Measurements from ENCODE around the gene MAP3K5. TPM values are rescaled to one million over a fixed set of nuclear protein-coding genes. Genes with fewer than 3 reads are reported as not detected.
A peak's percentile ranks its signal among the peaks of the same experiment; 100 is the strongest.

Gene MAP3K5
- total and polyA plus RNA-seq, 9 of the 15 experiments (the other 6 are each of a cell fraction or from before 2014, with no cell fraction given): 2.2 to 13.0 (median 9.9) TPM

GRCh38 chr6:136754820-136755219, 37.5 kb downstream of the MAP3K5 start (continued):
- TF ChIP-seq ARID4B (CRISPR knock-in tag; IDR thresholded peaks at IDR 0.05) (no peak), MCM7 (IDR thresholded peaks at IDR 0.05) (no peak), TRIM25 (IDR thresholded peaks at IDR 0.05; ENCODE audit: borderline replicate concordance) (no peak), ETV1 (tag; conservative IDR thresholded peaks at IDR 0.05; ENCODE audit: low read depth) (peak; percentile 77), SMARCC2 (IDR thresholded peaks at IDR 0.05; ENCODE audit: low read depth) (0 out of 2 replicates have a peak, but pooled peaks have one; percentile 36), ZNF175 (CRISPR knock-in tag; IDR thresholded peaks at IDR 0.05; ENCODE audit: low read depth) (peak; percentile 37; the same call in 1 of the 2 replicates), BCLAF1 (IDR thresholded peaks at IDR 0.05; ENCODE audit: borderline replicate concordance in 1 of 2, control insufficient read depth in 1 of 2, low read depth in 2 of 2, low read length in 1 of 2) (no peak), NCOA4 (IDR thresholded peaks at IDR 0.05; ENCODE audit: partially characterized antibody) (no peak), MTA2 (IDR thresholded peaks at IDR 0.05; ENCODE audit: low read depth) (0 out of 2 replicates have a peak, but pooled peaks have one; percentile 28), CTBP1 (IDR thresholded peaks at IDR 0.05; ENCODE audit: borderline replicate concordance) (peak; percentile 48; the same call in 1 of the 2 replicates), RCOR1 (IDR thresholded peaks at IDR 0.05; ENCODE audit: borderline replicate concordance in 1 of 2, low read depth in 2 of 2, low read length in 2 of 2) (0 out of 4 replicates have a peak, but pooled peaks of 1 of the 2 experiments have one; percentile 38), PYGO2 (tag; IDR thresholded peaks at IDR 0.05) (no peak), ARID1B (IDR thresholded peaks at IDR 0.05) (peak; percentile 91), FOXK2 (conservative IDR thresholded peaks at IDR 0.05 in 1 of 2, IDR thresholded peaks at IDR 0.05 in 1 of 2; ENCODE audit: low read depth in 2 of 2) (peak; percentile 50 to 55; a peak in 2 of 4 replicates)
- TF ChIP-seq, protein P1, sequence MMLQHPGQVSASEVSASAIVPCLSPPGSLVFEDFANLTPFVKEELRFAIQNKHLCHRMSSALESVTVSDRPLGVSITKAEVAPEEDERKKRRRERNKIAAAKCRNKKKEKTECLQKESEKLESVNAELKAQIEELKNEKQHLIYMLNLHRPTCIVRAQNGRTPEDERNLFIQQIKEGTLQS (IDR thresholded peaks at IDR 0.05): peak; percentile 9; the same call in 1 of the 2 replicates
- TF ChIP-seq, protein P1 (CRISPR knock-in tag; conservative IDR thresholded peaks at IDR 0.05): no peak
